ENCODE results near the gene RASGRP4. TPM values are rescaled to one million over a fixed set of nuclear protein-coding genes. Genes with fewer than 3 reads are reported as not detected.

The RASGRP4 gene
- polyA plus RNA-seq, 2 of the 4 experiments (the other 2 are of a cell fraction) = 0.22 to 0.30 TPM

GRCh38 chr19:38422438-38422837 is 3.6 kb downstream of the RASGRP4 start:
- ChIA-PET CTCF (interaction anchor here (0.8 to 11.1 kb wide), 3 partner anchors 19 to 520 kb away, joined by 3 to 116 read pairs (median 3); partner anchors contain the start of gene FAM98C), POLR2A (no interaction called here)
- ATAC-seq (no peak), FAIRE-seq (no peak), DNase-seq (ENCODE audit: low read depth in 1 of 2, low spot score in 1 of 2) (no peak)
- H3K4me1 ChIP-seq = peaks cover 8% of the 10 kb centered on the region; the same call in 2 of the 3 replicates
- no peak for TF ChIP-seq CEBPB (IDR thresholded peaks at IDR 0.05)
- TF ChIP-seq NR3C1 (IDR thresholded peaks at IDR 0.05) = no peak
- no peak for TF ChIP-seq POLR2A (IDR thresholded peaks at IDR 0.05; ENCODE audit: low read length)
- TF ChIP-seq EHF (CRISPR knock-in tag; IDR thresholded peaks at IDR 0.05) = no peak
- no peak for TF ChIP-seq JUN (IDR thresholded peaks at IDR 0.05)
- no peak for TF ChIP-seq FOXS1 (CRISPR knock-in tag; IDR thresholded peaks at IDR 0.05)
- TF ChIP-seq JUNB (IDR thresholded peaks at IDR 0.05) = no peak
- no peak for TF ChIP-seq MYC (IDR thresholded peaks at IDR 0.05; ENCODE audit: borderline replicate concordance, low read length)
- no peak for TF ChIP-seq CTCF (IDR thresholded peaks at IDR 0.05)
- no peak for TF ChIP-seq USF2 (IDR thresholded peaks at IDR 0.05)
- TF ChIP-seq HOXB5 (CRISPR knock-in tag; IDR thresholded peaks at IDR 0.05) = no peak
- no peaks in the 10 kb centered on the region for H3K9me3 ChIP-seq
- 75% methylated on average over 7 of the region's 7 CpGs for WGBS (ENCODE audit: missing lambda C conversion rate)
- no peak overlapping the region for H3K4me2 ChIP-seq
- H3K27ac ChIP-seq = no peak overlapping the region
- no peak overlapping the region for H3K4me3 ChIP-seq

GRCh38 chr19:38421856-38422255 is 4.2 kb downstream of the RASGRP4 start:
- WGBS (ENCODE audit: missing lambda C conversion rate) = 76% methylated on average over 14 of the region's 14 CpGs
- no peak for ATAC-seq
- Histone ChIP-seq H3K4me2 (no peak overlapping the region), H3K27ac (no peak overlapping the region), H3K4me3 (no peak overlapping the region), H3K4me1 (peaks cover 9% of the 10 kb centered on the region; the same call in 2 of the 3 replicates), H3K9me3 (no peaks in the 10 kb centered on the region)
- ChIA-PET POLR2A (no interaction called here), CTCF (interaction anchor here (1.3 to 11.1 kb wide), 2 partner anchors 18 to 519 kb away, joined by 3 to 116 read pairs; partner anchors contain the start of gene FAM98C)
- DNase-seq (ENCODE audit: low read depth in 1 of 2, low spot score in 1 of 2) = no peak
- FAIRE-seq = no peak
- TF ChIP-seq SREBF2 (IDR thresholded peaks at IDR 0.05) (no peak), MAZ (IDR thresholded peaks at IDR 0.05; ENCODE audit: borderline replicate concordance, low read depth, low read length) (no peak)

- FAIRE-seq = no peak
- Histone ChIP-seq H3K27ac (no peak overlapping the region), H3K4me3 (no peak overlapping the region), H3K9me3 (no peaks in the 10 kb centered on the region), H3K4me2 (no peak overlapping the region), H3K4me1 (peaks cover 9% of the 10 kb centered on the region; the same call in 2 of the 3 replicates)
- 72% methylated on average over 9 of the region's 9 CpGs for WGBS (ENCODE audit: missing lambda C conversion rate)
- ATAC-seq = no peak
- TF ChIP-seq HES2 (IDR thresholded peaks at IDR 0.05) (no peak), NR3C1 (IDR thresholded peaks at IDR 0.05) (no peak), ZC3H11A (IDR thresholded peaks at IDR 0.05) (no peak), TP53 (CRISPR knock-in tag; IDR thresholded peaks at IDR 0.05) (no peak), JUN (IDR thresholded peaks at IDR 0.05) (no peak), MAFK (IDR thresholded peaks at IDR 0.05; ENCODE audit: partially characterized antibody) (no peak), JUNB (IDR thresholded peaks at IDR 0.05) (no peak), POLR2A (IDR thresholded peaks at IDR 0.05; ENCODE audit: low read length) (no peak), ELK1 (IDR thresholded peaks at IDR 0.05; ENCODE audit: low read depth, low read length) (no peak), SMC3 (IDR thresholded peaks at IDR 0.05) (no peak), MAX (IDR thresholded peaks at IDR 0.05) (no peak), HOXB5 (CRISPR knock-in tag; IDR thresholded peaks at IDR 0.05) (no peak), FOSL2 (IDR thresholded peaks at IDR 0.05) (no peak), FOSL2 (CRISPR knock-in tag; IDR thresholded peaks at IDR 0.05) (no peak)
- no peak for DNase-seq (ENCODE audit: low read depth in 1 of 2, low spot score in 1 of 2)
- POLR2A ChIA-PET = no interaction called here
- CTCF ChIA-PET = interaction anchor here (0.8 to 11.1 kb wide), 7 partner anchors 9 to 518 kb away, joined by 3 to 116 read pairs (median 3); partner anchors contain the start of gene FAM98C
Observed at GRCh38 chr19:38420935-38421334, 5.1 kb downstream of the RASGRP4 start.

All from A549 (cell line).